ENCODE data around the gene CHDH. TPM values are rescaled to one million over a fixed set of nuclear protein-coding genes. Genes with fewer than 3 reads are reported as not detected.

Gene CHDH
- total RNA-seq, 2 experiments from 2014 or later, result 0.03 to 2.3 TPM

- H3K79me2 ChIP-seq (ENCODE audit: insufficient read depth, low read depth, low read length), result no peaks in the 10 kb centered on the region
- no peak for TF ChIP-seq CTCF (conservative IDR thresholded peaks at IDR 0.05; ENCODE audit: low read length)
- no peak for TF ChIP-seq EZH2phosphoT487 (IDR thresholded peaks at IDR 0.05; ENCODE audit: borderline replicate concordance, low read depth, low read length)
- H4K20me1 ChIP-seq (ENCODE audit: insufficient read depth, low read length), result no peaks in the 10 kb centered on the region
- ChIA-PET CTCF (ENCODE audit: unreplicated experiment) (no interaction called here), POLR2A (no interaction called here)
- H3K9me2 ChIP-seq (ENCODE audit: insufficient read depth, low read length), result no peaks in the 10 kb centered on the region
- H3K4me1 ChIP-seq (ENCODE audit: insufficient read depth, low read length, poor library complexity, severe bottlenecking), result no peaks in the 10 kb centered on the region
- no peak overlapping the region for H3K4me2 ChIP-seq (ENCODE audit: low read length)
- DNase-seq (ENCODE audit: low spot score), result no peak
- H3K9me3 ChIP-seq (ENCODE audit: low read length), result no peaks in the 10 kb centered on the region
- no peak overlapping the region for H3K27ac ChIP-seq (ENCODE audit: low read depth, low read length, poor library complexity, severe bottlenecking)
- no peak overlapping the region for H2AFZ ChIP-seq (ENCODE audit: low read length)
- H3K36me3 ChIP-seq (ENCODE audit: insufficient read depth, low read length), result no peaks in the 10 kb centered on the region
- no TSS peak for BruUV-seq (replicated peaks)
- intact Hi-C loops (cut with micrococcal nuclease; ENCODE audit: unreplicated experiment), result no loop called here
- no peak overlapping the region for H3K4me3 ChIP-seq (ENCODE audit: low read depth, low read length, poor library complexity, severe bottlenecking)
These were observed 82.9 kb downstream of the CHDH start for GRCh38 chr3:53763353-53763752.

Small RNAs within 50 kb of the gene (small RNA-seq; reads per million reads assigned to genes)
- not detected for gene AC012467.1

Other genes starting within 250 kb of the CHDH start
- not detected in 2 replicates for gene IL17RB, start 149 bp upstream of the CHDH start, total RNA-seq (2014; rRNA removed; shearing (Covaris generic))
- gene IL17RB, start 149 bp upstream of the CHDH start, total RNA-seq (2022), result 0.33 and 0.57 TPM in 2 replicates
- 30.5 and 39.6 TPM in 2 replicates for gene ACTR8, start 35.7 kb upstream of the CHDH start, total RNA-seq (2014; rRNA removed; shearing (Covaris generic))
- gene ACTR8, start 35.7 kb upstream of the CHDH start, total RNA-seq (2022), result 47.3 and 48.7 TPM in 2 replicates
- gene SELENOK, start 45.4 kb upstream of the CHDH start, total RNA-seq (2014; rRNA removed; shearing (Covaris generic)), result 48.7 and 63.8 TPM in 2 replicates
- 33.8 and 36.7 TPM in 2 replicates for gene SELENOK, start 45.4 kb upstream of the CHDH start, total RNA-seq (2022)